NT2/D1 (cell line): Measurements from ENCODE around the gene ARSG.

Experiments used
- SUZ12 ChIP-seq: IDR thresholded peaks from 2 replicates; pipeline ENCODE4 v1.6.1; 2011; ENCODE audit not compliant: insufficient read length, insufficient read depth; ENCODE audit errors: extremely low read depth
- ZNF274 ChIP-seq: IDR thresholded peaks from 2 replicates; pipeline ENCODE4 v1.6.1; 2011; ENCODE audit warnings: mild to moderate bottlenecking, low read depth, low read length

DNA sequence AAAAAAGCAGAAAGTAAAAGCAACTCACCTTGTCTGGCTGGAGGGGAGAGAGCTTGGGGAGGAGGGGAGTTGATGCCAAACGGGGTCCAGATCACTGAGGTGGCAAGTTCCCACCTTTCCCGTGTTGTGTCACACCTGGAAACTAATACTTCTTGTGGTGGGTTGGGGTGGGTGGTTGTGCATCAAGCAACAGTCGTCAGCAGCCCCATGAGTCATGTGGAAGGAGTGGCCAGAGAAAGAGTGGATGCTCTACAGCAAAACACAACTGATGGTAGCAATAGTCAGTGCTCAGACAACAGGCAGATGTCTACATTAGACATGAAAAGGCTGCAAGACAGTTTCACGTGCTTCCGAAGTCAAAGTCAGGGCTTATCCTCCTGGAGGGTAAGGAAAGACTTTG is 35.4 kb downstream of the ARSG start:
- no peak for TF ChIP-seq SUZ12
- TF ChIP-seq ZNF274: no peak
